Sigmoid colon (tissue), 4 donors: ENCODE results near the gene SLC45A3.

Experiments used
- CTCF ChIP-seq, 4 experiments: fragments of 450-650 bp in 3 of 4; fragments of 200-600 bp in 1 of 4; IDR thresholded peaks; one replicate each; pipeline ENCODE4 v1.5.1; 2016 to 2019; ENCODE audit warnings: antibody characterized with exemption in 4 of 4, mild to moderate bottlenecking in 3 of 4, moderate library complexity in 2 of 4
- EP300 ChIP-seq, 4 donors: sonication (generic); formaldehyde crosslinking; IDR thresholded peaks; one replicate each; pipeline ENCODE4 v1.6.1; 2017; ENCODE audit warnings: antibody characterized with exemption in 4 of 4
- POLR2A ChIP-seq, 2 donors: fragments of 450-650 bp; IDR thresholded peaks; one replicate each; pipeline ENCODE4 v1.6.1; 2016; ENCODE audit warnings: antibody characterized with exemption in 2 of 2, mild to moderate bottlenecking in 2 of 2, moderate library complexity in 2 of 2
- POLR2AphosphoS5 ChIP-seq, 4 donors: sonication (generic); formaldehyde crosslinking; IDR thresholded peaks; one replicate each; pipeline ENCODE4 v1.6.1; 2017; ENCODE audit warnings: antibody characterized with exemption in 4 of 4

- TF ChIP-seq CTCF (IDR thresholded peaks at IDR 0.05): no peak
- no peak for TF ChIP-seq POLR2A (IDR thresholded peaks at IDR 0.05)
- no peak for TF ChIP-seq POLR2AphosphoS5 (IDR thresholded peaks at IDR 0.05)
- no peak for TF ChIP-seq EP300 (IDR thresholded peaks at IDR 0.05)
These were observed 10.2 kb downstream of the SLC45A3 start for GRCh38 chr1:205670150-205670446.
